Esophagus muscularis mucosa (tissue), 3 donors: ENCODE results near the gene LTBP1.

Experiments
- POLR2A ChIP-seq: fragments of 450-650 bp; IDR thresholded peaks from one replicate; pipeline ENCODE4 v1.6.1; 2017; ENCODE audit warnings: antibody characterized with exemption, moderate library complexity, mild to moderate bottlenecking, low read depth
- TF ChIP-seq, protein P1 (sequence below), 3 experiments: fragments of 200-600 bp in 2 of 3; fragments of 450-650 bp in 1 of 3; sonication (generic) in 2 of 3; IDR thresholded peaks; one replicate each; pipeline ENCODE4 v1.5.1; 2017 to 2019; ENCODE audit warnings: antibody characterized with exemption in 3 of 3, mild to moderate bottlenecking in 2 of 3, moderate library complexity in 1 of 3

GRCh38 chr2:33024758-33025157 is 78.0 kb downstream of the LTBP1 start:
- TF ChIP-seq, protein P1, sequence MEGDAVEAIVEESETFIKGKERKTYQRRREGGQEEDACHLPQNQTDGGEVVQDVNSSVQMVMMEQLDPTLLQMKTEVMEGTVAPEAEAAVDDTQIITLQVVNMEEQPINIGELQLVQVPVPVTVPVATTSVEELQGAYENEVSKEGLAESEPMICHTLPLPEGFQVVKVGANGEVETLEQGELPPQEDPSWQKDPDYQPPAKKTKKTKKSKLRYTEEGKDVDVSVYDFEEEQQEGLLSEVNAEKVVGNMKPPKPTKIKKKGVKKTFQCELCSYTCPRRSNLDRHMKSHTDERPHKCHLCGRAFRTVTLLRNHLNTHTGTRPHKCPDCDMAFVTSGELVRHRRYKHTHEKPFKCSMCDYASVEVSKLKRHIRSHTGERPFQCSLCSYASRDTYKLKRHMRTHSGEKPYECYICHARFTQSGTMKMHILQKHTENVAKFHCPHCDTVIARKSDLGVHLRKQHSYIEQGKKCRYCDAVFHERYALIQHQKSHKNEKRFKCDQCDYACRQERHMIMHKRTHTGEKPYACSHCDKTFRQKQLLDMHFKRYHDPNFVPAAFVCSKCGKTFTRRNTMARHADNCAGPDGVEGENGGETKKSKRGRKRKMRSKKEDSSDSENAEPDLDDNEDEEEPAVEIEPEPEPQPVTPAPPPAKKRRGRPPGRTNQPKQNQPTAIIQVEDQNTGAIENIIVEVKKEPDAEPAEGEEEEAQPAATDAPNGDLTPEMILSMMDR (IDR thresholded peaks at IDR 0.05) = no peak
- no peak for TF ChIP-seq POLR2A
